ENCODE data around the gene MALRD1. TPM values are rescaled to one million over a fixed set of nuclear protein-coding genes. Genes with fewer than 3 reads are reported as not detected.

The MALRD1 gene
- total RNA-seq, 1 experiment from 2014 or later = not detected

DNA sequence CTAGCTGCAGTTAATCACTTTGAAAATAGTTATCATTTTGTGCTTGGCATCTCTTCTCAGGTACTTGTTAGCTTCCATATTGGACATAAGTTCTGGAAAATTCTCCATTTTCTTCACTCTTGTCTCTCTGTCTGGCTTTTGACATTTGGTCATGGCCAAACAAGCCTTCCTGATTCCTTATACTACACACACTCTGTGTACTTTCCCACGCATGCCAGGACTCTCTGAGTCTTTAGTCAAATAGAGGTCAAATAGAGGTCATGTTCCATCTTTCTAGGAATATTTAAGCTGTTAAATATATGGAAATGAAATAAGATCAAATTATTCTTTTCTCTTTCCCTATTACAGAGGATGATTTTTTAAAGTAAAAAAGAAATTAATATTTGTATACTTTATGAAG, 532.1 kb downstream of the MALRD1 start:
- H3K27ac Mint-ChIP-seq (ENCODE audit: low read depth, unreplicated experiment) = no peak overlapping the region
- no peaks in the 10 kb centered on the region for H3K9me3 Mint-ChIP-seq (ENCODE audit: unreplicated experiment)
- intact Hi-C loops (cut with micrococcal nuclease) = no loop called here
- no peak overlapping the region for H3K4me3 Mint-ChIP-seq (ENCODE audit: unreplicated experiment)
- no peaks in the 10 kb centered on the region for H3K4me1 Mint-ChIP-seq (ENCODE audit: insufficient read depth, unreplicated experiment)
- no peaks in the 10 kb centered on the region for H3K36me3 Mint-ChIP-seq (ENCODE audit: insufficient read depth, unreplicated experiment)
- DNase-seq (ENCODE audit: unreplicated experiment) = no peak
- TF ChIP-seq, protein P1, sequence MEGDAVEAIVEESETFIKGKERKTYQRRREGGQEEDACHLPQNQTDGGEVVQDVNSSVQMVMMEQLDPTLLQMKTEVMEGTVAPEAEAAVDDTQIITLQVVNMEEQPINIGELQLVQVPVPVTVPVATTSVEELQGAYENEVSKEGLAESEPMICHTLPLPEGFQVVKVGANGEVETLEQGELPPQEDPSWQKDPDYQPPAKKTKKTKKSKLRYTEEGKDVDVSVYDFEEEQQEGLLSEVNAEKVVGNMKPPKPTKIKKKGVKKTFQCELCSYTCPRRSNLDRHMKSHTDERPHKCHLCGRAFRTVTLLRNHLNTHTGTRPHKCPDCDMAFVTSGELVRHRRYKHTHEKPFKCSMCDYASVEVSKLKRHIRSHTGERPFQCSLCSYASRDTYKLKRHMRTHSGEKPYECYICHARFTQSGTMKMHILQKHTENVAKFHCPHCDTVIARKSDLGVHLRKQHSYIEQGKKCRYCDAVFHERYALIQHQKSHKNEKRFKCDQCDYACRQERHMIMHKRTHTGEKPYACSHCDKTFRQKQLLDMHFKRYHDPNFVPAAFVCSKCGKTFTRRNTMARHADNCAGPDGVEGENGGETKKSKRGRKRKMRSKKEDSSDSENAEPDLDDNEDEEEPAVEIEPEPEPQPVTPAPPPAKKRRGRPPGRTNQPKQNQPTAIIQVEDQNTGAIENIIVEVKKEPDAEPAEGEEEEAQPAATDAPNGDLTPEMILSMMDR (IDR thresholded peaks at IDR 0.05; ENCODE audit: unreplicated experiment) = no peak
- no peaks in the 10 kb centered on the region for H3K27me3 Mint-ChIP-seq (ENCODE audit: insufficient read depth, unreplicated experiment)
- ChIA-PET CTCF (interaction anchor here (0.6 kb wide), 1 partner anchor 23 kb away, joined by 3 read pairs; no protein-coding TSS in a partner anchor), POLR2A (interaction anchor here (0.9 kb wide), 1 partner anchor 111 kb away, joined by 3 read pairs; no protein-coding TSS in a partner anchor)
- BruUV-seq (replicated peaks) = no TSS peak

DNA sequence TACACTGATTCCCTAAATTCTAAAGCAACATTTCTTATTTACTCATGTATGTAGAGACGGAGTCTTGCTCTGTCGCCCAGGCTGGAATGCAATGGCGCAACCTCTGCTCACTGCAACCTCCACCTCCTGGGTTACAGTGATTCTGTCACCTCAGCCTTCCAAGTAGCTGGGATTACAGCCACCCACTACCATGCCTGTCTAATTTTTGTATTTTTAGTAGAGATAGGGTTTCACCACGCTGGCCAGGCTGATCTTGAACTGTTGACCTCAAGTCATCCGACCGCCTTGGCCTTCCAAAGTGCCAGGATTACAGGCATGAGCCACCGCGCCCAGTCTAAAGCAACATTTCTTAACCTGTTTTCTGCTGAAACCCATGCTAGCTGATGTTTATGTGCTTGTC, 540.0 kb downstream of the MALRD1 start:
- Mint-ChIP-seq H3K4me3 (ENCODE audit: unreplicated experiment) (no peak overlapping the region), H3K9me3 (ENCODE audit: unreplicated experiment) (no peaks in the 10 kb centered on the region), H3K4me1 (ENCODE audit: insufficient read depth, unreplicated experiment) (peaks cover 12% of the 10 kb centered on the region), H3K27ac (ENCODE audit: low read depth, unreplicated experiment) (no peak overlapping the region), H3K36me3 (ENCODE audit: insufficient read depth, unreplicated experiment) (no peaks in the 10 kb centered on the region), H3K27me3 (ENCODE audit: insufficient read depth, unreplicated experiment) (no peaks in the 10 kb centered on the region)
- TF ChIP-seq, protein P1 (IDR thresholded peaks at IDR 0.05; ENCODE audit: unreplicated experiment) = no peak
- ChIA-PET CTCF (no interaction called here), POLR2A (no interaction called here)
- no peak for DNase-seq (ENCODE audit: unreplicated experiment)
- BruUV-seq (replicated peaks) = no TSS peak
- intact Hi-C loops (cut with micrococcal nuclease) = no loop called here

DNA sequence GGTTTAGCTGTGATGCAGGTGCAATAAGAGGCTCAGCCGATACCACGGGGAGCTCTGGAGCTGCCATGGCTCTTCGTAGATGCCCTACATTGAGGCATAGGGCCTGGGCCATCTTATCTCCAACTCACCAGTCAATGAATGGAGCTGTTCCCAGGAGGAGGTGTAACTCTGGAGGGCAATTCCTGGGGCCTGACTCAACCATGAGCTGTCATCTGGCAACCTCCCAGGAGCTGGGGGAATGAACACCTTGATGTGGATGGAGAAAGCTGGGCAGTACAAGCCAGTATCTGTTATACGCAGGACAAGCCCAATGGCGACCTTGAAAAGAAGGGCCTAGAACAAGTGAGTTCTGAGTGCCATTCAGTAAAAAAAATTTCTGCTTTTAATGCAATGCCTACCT, 543.7 kb downstream of the MALRD1 start:
- Mint-ChIP-seq H3K9me3 (ENCODE audit: unreplicated experiment) (no peaks in the 10 kb centered on the region), H3K36me3 (ENCODE audit: insufficient read depth, unreplicated experiment) (no peaks in the 10 kb centered on the region), H3K27me3 (ENCODE audit: insufficient read depth, unreplicated experiment) (no peaks in the 10 kb centered on the region), H3K4me3 (ENCODE audit: unreplicated experiment) (no peak overlapping the region), H3K4me1 (ENCODE audit: insufficient read depth, unreplicated experiment) (peaks cover 12% of the 10 kb centered on the region), H3K27ac (ENCODE audit: low read depth, unreplicated experiment) (peak overlapping the region; percentile 76)
- ChIA-PET CTCF (no interaction called here), POLR2A (no interaction called here)
- TF ChIP-seq, protein P1 (IDR thresholded peaks at IDR 0.05; ENCODE audit: unreplicated experiment) = no peak
- intact Hi-C loops (cut with micrococcal nuclease) = no loop called here
- DNase-seq (ENCODE audit: unreplicated experiment) = peak; percentile 94
- no TSS peak for BruUV-seq (replicated peaks)

DNA sequence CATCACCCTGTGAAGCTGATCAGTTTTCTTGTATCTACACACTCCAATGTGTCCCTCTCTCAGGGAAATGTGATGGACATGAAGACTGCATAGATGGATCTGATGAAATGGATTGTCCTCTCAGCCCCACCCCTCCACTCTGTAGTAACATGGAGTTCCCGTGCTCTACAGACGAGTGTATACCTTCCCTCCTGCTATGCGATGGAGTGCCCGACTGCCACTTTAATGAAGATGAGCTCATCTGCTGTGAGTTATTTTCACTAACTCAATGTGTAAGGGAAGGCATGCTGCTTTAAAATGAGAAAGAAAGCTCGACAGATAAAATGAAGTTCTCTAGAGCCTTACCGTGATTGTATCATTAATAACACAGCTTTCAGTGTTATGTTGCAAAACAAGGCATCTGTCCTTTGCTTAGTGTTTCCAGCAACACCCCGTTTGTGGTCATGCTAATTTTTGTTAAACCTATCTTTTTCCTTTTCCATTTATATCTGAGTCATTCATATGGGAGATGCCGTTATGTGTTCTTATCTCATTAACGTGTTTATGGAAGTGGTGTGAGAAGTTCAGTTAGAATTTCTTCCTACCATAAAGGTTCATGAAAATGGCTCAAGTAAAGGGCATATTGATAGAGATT, 546.7 kb downstream of the MALRD1 start:
- no peaks in the 10 kb centered on the region for H3K36me3 Mint-ChIP-seq (ENCODE audit: insufficient read depth, unreplicated experiment)
- H3K4me3 Mint-ChIP-seq (ENCODE audit: unreplicated experiment) = no peak overlapping the region
- H3K4me1 Mint-ChIP-seq (ENCODE audit: insufficient read depth, unreplicated experiment) = peaks cover 8% of the 10 kb centered on the region
- intact Hi-C loops (cut with micrococcal nuclease) = no loop called here
- no peaks in the 10 kb centered on the region for H3K27me3 Mint-ChIP-seq (ENCODE audit: insufficient read depth, unreplicated experiment)
- no TSS peak for BruUV-seq (replicated peaks)
- H3K9me3 Mint-ChIP-seq (ENCODE audit: unreplicated experiment) = no peaks in the 10 kb centered on the region
- no peak for DNase-seq (ENCODE audit: unreplicated experiment)
- H3K27ac Mint-ChIP-seq (ENCODE audit: low read depth, unreplicated experiment) = no peak overlapping the region
- TF ChIP-seq, protein P1 (IDR thresholded peaks at IDR 0.05; ENCODE audit: unreplicated experiment) = no peak
- CTCF ChIA-PET = no interaction called here
- POLR2A ChIA-PET = no interaction called here

All from MCF 10A (cell line).